Measurements from ENCODE around the gene MTHFD2.
A peak's percentile ranks its signal among the peaks of the same experiment; 100 is the strongest.

MTHFD2 gene

GRCh38 chr2:74198461-74199274 lies at the start of gene MTHFD2:
MTHFD2 (plus strand) TSS chr2:74198615; CDS start chr2:74198642, 27 bp downstream.
- TF ChIP-seq CTCF (conservative IDR thresholded peaks at IDR 0.05; ENCODE audit: low read depth, low read length), result peak; percentile 80
- H3K4me3 ChIP-seq (ENCODE audit: low read depth, low read length), result peak within 1 kb of the TSS; percentile 97
- DNase-seq (ENCODE audit: low read depth), result peak; percentile 99

DNA sequence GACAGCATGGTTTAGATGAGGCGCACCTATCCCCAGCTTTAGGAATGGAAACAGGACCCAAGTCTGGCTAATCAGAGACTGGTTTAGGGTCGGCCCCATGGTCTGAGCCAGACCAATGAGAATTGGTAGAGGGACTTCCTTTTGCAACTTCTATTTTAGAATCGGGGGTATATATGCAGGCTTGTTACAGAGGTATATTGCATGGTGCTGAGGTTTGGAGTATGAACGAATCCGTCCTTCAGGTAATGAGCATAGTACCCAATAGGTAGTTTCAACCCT lies 49.2 kb upstream of the MTHFD2 start:
- H3K4me3 ChIP-seq (ENCODE audit: low read depth, low read length), result no peak overlapping the region
- TF ChIP-seq CTCF (conservative IDR thresholded peaks at IDR 0.05; ENCODE audit: low read depth, low read length), result no peak
- DNase-seq (ENCODE audit: low read depth), result no peak

GRCh38 chr2:74149570-74150319 lies 48.7 kb upstream of the MTHFD2 start:
- no peak for TF ChIP-seq CTCF (conservative IDR thresholded peaks at IDR 0.05; ENCODE audit: low read depth, low read length)
- DNase-seq (ENCODE audit: low read depth), result no peak
- no peak overlapping the region for H3K4me3 ChIP-seq (ENCODE audit: low read depth, low read length)

- no peak overlapping the region for H3K4me3 ChIP-seq (ENCODE audit: low read depth, low read length)
- no peak for DNase-seq (ENCODE audit: low read depth)
- TF ChIP-seq CTCF (conservative IDR thresholded peaks at IDR 0.05; ENCODE audit: low read depth, low read length), result no peak
Measured at GRCh38 chr2:74152954-74153353, 45.5 kb upstream of the MTHFD2 start.

DNA sequence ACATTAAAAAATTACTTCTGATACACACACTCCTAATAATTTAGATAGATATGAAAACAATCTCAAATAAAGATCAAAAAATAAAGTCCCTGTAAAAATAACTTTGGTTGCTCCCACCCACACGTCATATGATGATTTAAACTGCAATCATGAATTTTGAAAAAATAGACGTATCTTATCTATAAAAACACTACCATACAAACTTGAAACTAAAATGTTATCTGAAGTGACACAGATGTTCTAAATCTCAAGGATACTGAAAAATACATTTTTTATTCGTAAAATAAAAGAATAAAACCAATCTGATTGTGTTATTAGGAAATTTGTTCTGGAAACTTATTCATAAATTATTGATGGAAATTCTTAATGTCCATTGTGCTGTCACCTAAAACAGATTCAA lies 42.6 kb upstream of the MTHFD2 start:
- H3K4me3 ChIP-seq (ENCODE audit: low read depth, low read length), result no peak overlapping the region
- no peak for DNase-seq (ENCODE audit: low read depth)
- TF ChIP-seq CTCF (conservative IDR thresholded peaks at IDR 0.05; ENCODE audit: low read depth, low read length), result no peak

DNA sequence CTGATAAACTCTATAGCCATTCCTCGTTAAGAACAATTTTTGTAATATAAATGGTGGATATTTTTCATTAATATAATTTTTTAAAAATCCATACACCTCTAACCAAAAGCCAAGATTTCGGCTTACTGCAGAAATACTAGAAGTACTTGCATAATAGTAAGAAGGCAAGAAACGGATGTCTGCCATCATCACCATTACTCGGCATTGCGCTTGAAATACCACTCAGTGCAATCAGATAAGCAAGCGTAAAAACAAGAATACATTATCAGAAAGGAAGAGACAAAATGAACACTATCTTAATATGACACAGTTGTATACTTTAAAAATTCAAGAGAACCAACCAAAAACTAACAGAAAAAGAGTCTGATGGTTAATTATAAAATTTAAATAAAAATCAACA lies 35.5 kb upstream of the MTHFD2 start:
- no peak overlapping the region for H3K4me3 ChIP-seq (ENCODE audit: low read depth, low read length)
- no peak for TF ChIP-seq CTCF (conservative IDR thresholded peaks at IDR 0.05; ENCODE audit: low read depth, low read length)
- no peak for DNase-seq (ENCODE audit: low read depth)

Data from choroid plexus epithelial cell (primary cell).